H9 (cell line): ENCODE measurements around the gene TNIK. TPM values are rescaled to one million over a fixed set of nuclear protein-coding genes. Genes with fewer than 3 reads are reported as not detected.

Source experiments
- DNase-seq: peaks from one replicate; pipeline ENCODE4 v3.0.0-alpha.2; 2017
- H2AFZ ChIP-seq: one replicate; pipeline ENCODE4 v1.6.1; 2013; ENCODE audit warnings: mild to moderate bottlenecking, low read length, control low read depth, moderate library complexity
- H2AK5ac ChIP-seq: 2 replicates; pipeline ENCODE4 v1.6.1; 2013; ENCODE audit warnings: low read length, control low read depth, mixed read lengths; ENCODE audit not compliant: insufficient read length
- H2BK120ac ChIP-seq: one replicate; pipeline ENCODE4 v1.6.1; 2013; ENCODE audit warnings: low read depth, mild to moderate bottlenecking, low read length, control low read depth, inconsistent platforms; ENCODE audit not compliant: poor library complexity, severe bottlenecking
- H2BK12ac ChIP-seq: 2 replicates; pipeline ENCODE4 v1.6.1; 2013; ENCODE audit warnings: low read length, control low read depth, mixed read lengths, low read depth; ENCODE audit not compliant: insufficient read length
- H2BK15ac ChIP-seq: 2 replicates; pipeline ENCODE4 v1.6.1; 2013; ENCODE audit warnings: low read depth, low read length, control low read depth
- H2BK20ac ChIP-seq: one replicate; pipeline ENCODE4 v1.6.1; 2013; ENCODE audit warnings: low read depth, mild to moderate bottlenecking, low read length, control low read depth, inconsistent platforms; ENCODE audit not compliant: poor library complexity, severe bottlenecking
- H2BK5ac ChIP-seq: 2 replicates; pipeline ENCODE4 v1.6.1; 2013; ENCODE audit warnings: low read length, control low read depth, mixed read lengths; ENCODE audit not compliant: insufficient read length
- H3K14ac ChIP-seq: 2 replicates; pipeline ENCODE4 v1.6.1; 2013; ENCODE audit warnings: low read length, control low read depth; ENCODE audit not compliant: insufficient read depth
- H3K18ac ChIP-seq: 2 replicates; pipeline ENCODE4 v1.6.1; 2013; ENCODE audit warnings: low read depth, mild to moderate bottlenecking, mixed read lengths, low read length, control low read depth; ENCODE audit not compliant: insufficient read length
- H3K23ac ChIP-seq: 2 replicates; pipeline ENCODE4 v1.6.1; 2013; ENCODE audit warnings: low read length, control low read depth, mixed read lengths, low read depth; ENCODE audit not compliant: insufficient read length
- H3K23me2 ChIP-seq: 2 replicates; pipeline ENCODE4 v1.6.1; 2013; ENCODE audit warnings: low read depth, mild to moderate bottlenecking, mixed read lengths, low read length, control low read depth; ENCODE audit not compliant: insufficient read length, poor library complexity, severe bottlenecking
- H3K27ac ChIP-seq: 2 replicates; pipeline ENCODE4 v1.5.1; 2013; ENCODE audit warnings: low read length, control low read depth, mixed read lengths, low read depth; ENCODE audit not compliant: insufficient read length
- H3K27me3 ChIP-seq: 2 replicates; pipeline ENCODE4 v1.6.1; 2013; ENCODE audit warnings: low read length, control low read depth, inconsistent platforms; ENCODE audit not compliant: insufficient read depth
- H3K4ac ChIP-seq: 2 replicates; pipeline ENCODE4 v1.6.1; 2013; ENCODE audit warnings: low read depth, mild to moderate bottlenecking, control low read depth, inconsistent platforms, low read length, moderate library complexity
- H3K4me1 ChIP-seq: 2 replicates; pipeline ENCODE4 v1.6.1; 2013; ENCODE audit warnings: low read length, control low read depth, inconsistent platforms; ENCODE audit not compliant: insufficient read depth
- H3K4me2 ChIP-seq: 2 replicates; pipeline ENCODE4 v1.6.1; 2013; ENCODE audit warnings: low read length, control low read depth, mixed read lengths; ENCODE audit not compliant: insufficient read length, insufficient read depth
- H3K56ac ChIP-seq: 2 replicates; pipeline ENCODE4 v1.6.1; 2013; ENCODE audit warnings: low read depth, mild to moderate bottlenecking, mixed read lengths, low read length, control low read depth; ENCODE audit not compliant: insufficient read length
- H3K79me1 ChIP-seq: 2 replicates; pipeline ENCODE4 v1.6.1; 2013; ENCODE audit warnings: low read depth, mild to moderate bottlenecking, moderate library complexity, low read length, control low read depth, inconsistent platforms; ENCODE audit not compliant: insufficient read depth, poor library complexity, severe bottlenecking
- H3K79me2 ChIP-seq: 2 replicates; pipeline ENCODE4 v1.6.1; 2013; ENCODE audit warnings: low read length, control low read depth, inconsistent platforms; ENCODE audit not compliant: insufficient read depth
- H3K9ac ChIP-seq: 2 replicates; pipeline ENCODE4 v1.6.1; 2013; ENCODE audit warnings: low read length, control low read depth, mixed read lengths; ENCODE audit not compliant: insufficient read length; ENCODE audit errors: extremely low read depth
- H3K9me3 ChIP-seq: one replicate; pipeline ENCODE4 v1.6.1; 2013; ENCODE audit warnings: low read depth, low read length, inconsistent platforms; ENCODE audit not compliant: control insufficient read depth
- H3T11ph ChIP-seq: one replicate; pipeline ENCODE4 v1.6.1; 2013; ENCODE audit warnings: mild to moderate bottlenecking, low read length, control low read depth, inconsistent platforms
- H4K20me1 ChIP-seq: one replicate; pipeline ENCODE4 v1.6.1; 2013; ENCODE audit not compliant: control insufficient read depth, insufficient read length, insufficient read depth
- H4K5ac ChIP-seq: 2 replicates; pipeline ENCODE4 v1.6.1; 2013; ENCODE audit warnings: low read depth, mild to moderate bottlenecking, mixed read lengths, low read length, control low read depth; ENCODE audit not compliant: insufficient read length
- H4K8ac ChIP-seq: replicated peaks from 2 replicates; pipeline ENCODE4 v1.6.1; 2013; ENCODE audit warnings: low read length, control low read depth, mixed read lengths, low read depth; ENCODE audit not compliant: insufficient read length
- H4K91ac ChIP-seq: 2 replicates; pipeline ENCODE4 v1.6.1; 2013; ENCODE audit warnings: low read depth, mild to moderate bottlenecking, moderate library complexity, mixed read lengths, low read length, control low read depth; ENCODE audit not compliant: insufficient read length
- H3K27ac Mint-ChIP-seq, 3 experiments: 2 replicates in 2 of 3; 3 replicates in 1 of 3; pipeline ENCODE4 v1.8.0; 2020 to 2021; ENCODE audit warnings: mixed read lengths in 3 of 3, mild to moderate bottlenecking in 1 of 3, moderate library complexity in 1 of 3
- H3K27me3 Mint-ChIP-seq: 2 replicates; pipeline ENCODE4 v1.8.0; 2021; ENCODE audit warnings: low read depth, mild to moderate bottlenecking, moderate library complexity, mixed read lengths
- H3K36me3 Mint-ChIP-seq, 3 experiments: 2 replicates in 2 of 3; 3 replicates in 1 of 3; pipeline ENCODE4 v1.8.0; 2020 to 2021; ENCODE audit warnings: low read depth in 3 of 3, mixed read lengths in 3 of 3; ENCODE audit not compliant: insufficient read depth in 1 of 3
- H3K4me1 Mint-ChIP-seq, 2 experiments: 2 replicates each; pipeline ENCODE4 v1.8.0; 2020; ENCODE audit warnings: mixed read lengths in 2 of 2
- H3K4me3 Mint-ChIP-seq, 2 experiments: 2 replicates in 1 of 2; 3 replicates in 1 of 2; pipeline ENCODE4 v1.8.0; 2020 to 2021; ENCODE audit warnings: mild to moderate bottlenecking in 2 of 2, mixed read lengths in 2 of 2, moderate library complexity in 1 of 2
- H3K9me3 Mint-ChIP-seq, 2 experiments: 2 replicates in 1 of 2; 3 replicates in 1 of 2; pipeline ENCODE4 v1.8.0; 2020; ENCODE audit warnings: mild to moderate bottlenecking in 2 of 2, mixed read lengths in 2 of 2, moderate library complexity in 1 of 2
- CTCF ChIP-seq: fragments of 200-600 bp; sonication (generic); conservative IDR thresholded peaks from 3 replicates; pipeline ENCODE4 v1.8.0; 2021; ENCODE audit warnings: antibody characterized with exemption, mild to moderate bottlenecking
- WGBS: extraction: QIAGEN DNeasy Blood & Tissue Kit; methylation state at CpG from one replicate; pipeline ENCODE4 v1.1.7; 2013; ENCODE audit warnings: missing lambda C conversion rate, low lambda C conversion rate, mixed read lengths; ENCODE audit not compliant: insufficient read length; ENCODE audit errors: extremely low coverage; 5-methylcytosine and 5-hydroxymethylcytosine counted together
- total RNA-seq: library from RNA; stranded (reverse); gene quantifications from 2 replicates; pipeline ENCODE4 v1.2.1, GENCODE V29; 2021

TNIK gene
- total RNA-seq, 1 experiment from 2014 or later: 15.9 TPM

GRCh38 chr3:171453180-171453886, 6.9 kb downstream of the TNIK start:
- no peaks in the 10 kb centered on the region for H3K36me3 Mint-ChIP-seq
- H4K5ac ChIP-seq: no peak overlapping the region
- no peak overlapping the region for H3K27ac Mint-ChIP-seq
- no peak overlapping the region for H3K18ac ChIP-seq
- peaks cover 2% of the 10 kb centered on the region; the same call in 1 of the 2 replicates for H3K27me3 ChIP-seq
- no peak overlapping the region for H2BK120ac ChIP-seq
- H3K9me3 ChIP-seq: no peaks in the 10 kb centered on the region
- H3K4me1 ChIP-seq: peaks cover 6% of the 10 kb centered on the region; the same call in 1 of the 2 replicates
- H3K4me2 ChIP-seq: peak overlapping the region; percentile 20
- no peak overlapping the region for H4K91ac ChIP-seq
- H2AK5ac ChIP-seq: no peak overlapping the region
- no peak overlapping the region for H4K8ac ChIP-seq
- no peak overlapping the region for H3K4me3 Mint-ChIP-seq
- H3K79me2 ChIP-seq: peaks cover 35% of the 10 kb centered on the region; the same call in 1 of the 2 replicates
- H3K23me2 ChIP-seq: peaks cover 9% of the 10 kb centered on the region
- no peak overlapping the region for H3K14ac ChIP-seq
- no peak overlapping the region for H3K56ac ChIP-seq
- H3K27me3 Mint-ChIP-seq: peaks cover 12% of the 10 kb centered on the region
- H3K27ac ChIP-seq: no peak overlapping the region
- H3K23ac ChIP-seq: no peak overlapping the region
- no peak overlapping the region for H2BK20ac ChIP-seq
- WGBS: no CpG with 5 or more reads among the region's 12 CpGs
- H2BK15ac ChIP-seq: no peak overlapping the region
- no peak overlapping the region for H3T11ph ChIP-seq
- no peaks in the 10 kb centered on the region for H3K79me1 ChIP-seq
- H3K9ac ChIP-seq: no peak overlapping the region
- peak; percentile 72 for DNase-seq
- H3K9me3 Mint-ChIP-seq: no peaks in the 10 kb centered on the region
- H4K20me1 ChIP-seq: no peaks in the 10 kb centered on the region
- peak; percentile 86 for TF ChIP-seq CTCF
- H2BK12ac ChIP-seq: no peak overlapping the region
- H3K4ac ChIP-seq: no peak overlapping the region
- H2BK5ac ChIP-seq: no peak overlapping the region
- H2AFZ ChIP-seq: no peak overlapping the region
- peaks cover 21 to 27% of the 10 kb centered on the region in 2 experiments for H3K4me1 Mint-ChIP-seq
